Stimulated activated naive CD4-positive, alpha-beta T cell treated with Interleukin-2 at 50 U/mL for 16 hours (primary cell): ENCODE measurements around the gene LIPC.

Source experiments
- DNase-seq: peaks from one replicate; lab custom pipeline; 2025; lab: John Stamatoyannopoulos, UW

Gene LIPC

DNA sequence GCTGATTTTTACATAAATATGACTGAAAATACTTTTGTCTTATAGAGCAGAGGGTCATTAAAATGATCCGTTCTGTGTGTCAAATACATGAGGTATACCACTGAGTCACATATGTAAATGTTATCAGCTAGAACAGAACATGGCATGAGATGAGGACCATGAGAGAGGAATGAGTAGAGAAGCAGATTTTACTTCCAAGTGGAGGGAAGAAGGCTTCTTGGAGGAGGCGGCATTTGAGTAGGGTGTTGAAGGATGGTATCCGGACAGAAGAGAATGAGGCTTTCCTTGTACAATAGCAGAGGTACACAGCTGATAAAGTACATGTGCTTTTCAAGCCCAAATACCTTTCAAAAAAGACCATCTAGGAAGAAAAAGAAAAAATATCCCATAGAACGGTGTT, 4.8 kb downstream of the LIPC start:
- DNase-seq: no peak

DNA sequence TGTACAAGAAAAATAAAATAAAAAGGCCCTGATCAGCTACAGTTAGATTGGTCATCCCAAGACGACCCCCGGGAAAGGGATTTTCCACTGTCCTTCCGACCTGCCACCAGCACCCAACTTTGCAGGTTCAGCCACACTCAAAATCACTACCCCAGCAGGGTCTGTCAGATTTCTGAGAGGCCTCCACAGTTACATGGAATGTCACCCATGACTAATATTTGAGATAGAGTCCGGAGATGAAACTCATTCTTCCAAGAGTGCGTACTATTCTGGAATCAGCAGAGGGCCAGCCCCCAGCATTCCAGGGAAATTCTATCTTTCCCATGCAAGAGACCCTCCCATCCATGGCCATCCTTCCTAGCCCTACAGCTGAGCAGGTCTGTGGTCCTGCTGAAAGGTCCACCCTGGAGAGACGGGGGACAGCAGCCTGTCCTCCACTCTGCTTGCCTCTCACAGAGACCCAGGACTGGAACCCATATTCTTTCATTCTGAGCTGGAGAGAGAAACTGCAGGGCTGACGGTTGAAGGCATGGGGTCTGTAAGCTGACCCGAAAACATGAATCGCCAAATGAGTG, 5.8 kb downstream of the LIPC start:
- DNase-seq: no peak

DNA sequence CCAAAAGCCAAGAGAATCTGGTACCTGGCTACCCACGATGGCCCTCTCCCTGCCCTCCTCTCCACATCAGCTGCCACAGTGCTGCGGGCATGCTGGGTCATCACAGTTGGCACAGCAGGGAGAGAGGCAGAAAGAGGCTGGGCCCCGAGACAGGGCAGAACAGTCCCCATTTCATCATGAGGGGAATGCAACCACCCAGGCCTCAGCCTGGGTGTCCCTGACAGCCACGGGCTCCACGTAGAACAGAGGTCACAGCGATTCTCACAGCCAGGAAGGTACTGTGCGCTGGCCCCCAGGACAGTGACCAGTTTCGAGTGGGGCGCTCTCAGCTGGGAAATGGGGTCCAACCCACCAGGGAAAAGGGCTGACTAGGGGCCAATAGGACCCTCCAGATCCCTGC, 6.3 kb downstream of the LIPC start:
- DNase-seq: no peak

DNA sequence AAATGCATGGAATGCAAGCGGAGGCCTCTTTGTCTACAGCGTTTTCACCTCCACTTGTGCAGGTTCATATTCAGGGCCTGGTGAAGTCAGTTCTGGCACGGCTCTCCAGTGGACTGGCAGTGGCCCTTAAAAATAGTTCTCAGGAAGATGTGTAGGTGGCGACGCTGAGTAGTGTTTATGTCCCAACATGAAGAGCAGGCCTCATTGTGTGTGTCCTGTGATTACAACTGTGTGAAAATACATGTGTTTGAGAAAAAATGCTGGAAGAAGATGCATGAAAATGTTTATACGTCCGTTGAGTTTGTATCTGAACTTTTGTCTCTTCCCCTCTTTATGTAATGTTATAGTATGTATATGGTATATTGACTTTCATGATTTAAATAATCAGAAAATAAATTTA, 7.2 kb downstream of the LIPC start:
- no peak for DNase-seq

DNA sequence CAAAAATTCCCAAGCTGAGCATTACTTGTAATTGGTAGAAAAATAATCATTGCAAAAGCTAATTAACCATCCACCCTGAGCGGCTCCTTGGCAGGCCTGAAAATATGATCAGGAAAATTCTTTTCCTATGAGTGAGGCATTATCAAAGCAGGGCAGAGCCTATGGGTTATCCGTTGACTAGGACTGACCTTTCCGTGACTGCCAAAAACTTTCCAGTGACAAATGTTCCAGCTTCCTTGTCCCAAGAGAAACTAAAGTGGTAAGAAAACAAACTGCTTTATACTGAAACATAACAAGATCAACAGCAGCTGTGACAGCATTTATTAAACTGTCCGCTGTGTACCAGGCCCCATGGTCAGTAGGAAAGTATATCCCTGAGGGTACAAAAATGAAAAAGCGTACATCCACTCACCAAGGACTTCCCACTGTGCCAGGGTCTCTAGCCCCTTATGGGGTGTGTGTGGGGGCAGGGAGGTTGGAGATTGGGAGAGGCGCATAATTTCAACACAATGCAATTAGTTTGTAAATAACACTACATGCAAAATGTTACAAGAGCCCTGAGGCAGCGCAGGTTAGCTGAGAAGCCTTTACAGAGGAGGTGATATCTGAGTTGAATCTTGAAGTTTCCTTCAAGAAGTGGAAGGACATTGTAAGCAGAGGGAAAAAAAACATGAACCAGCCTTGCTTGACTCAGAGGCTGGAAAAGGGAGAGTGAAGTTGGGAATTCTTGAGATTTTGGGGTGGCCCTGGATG, 8.5 kb downstream of the LIPC start:
- DNase-seq: no peak

DNA sequence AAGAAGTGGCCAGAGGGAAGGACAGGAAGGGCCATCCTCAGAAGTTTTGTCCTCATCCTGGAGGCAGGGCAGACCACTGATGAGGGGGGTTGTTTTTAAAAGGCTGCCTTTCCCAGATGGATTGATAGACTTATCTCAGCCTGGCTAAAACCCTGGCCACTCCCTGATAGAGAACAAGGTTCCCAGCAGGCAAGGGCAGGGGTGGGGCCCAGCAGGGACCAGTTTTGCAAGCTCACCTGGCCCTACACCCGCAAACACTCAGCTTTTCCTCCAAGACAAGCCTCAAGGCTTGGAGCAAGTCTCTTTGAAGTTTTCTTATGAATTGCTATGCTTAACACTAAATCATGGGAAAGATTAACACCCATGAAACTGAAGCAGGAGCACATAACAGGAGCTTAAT, 9.1 kb downstream of the LIPC start:
- no peak for DNase-seq

DNA sequence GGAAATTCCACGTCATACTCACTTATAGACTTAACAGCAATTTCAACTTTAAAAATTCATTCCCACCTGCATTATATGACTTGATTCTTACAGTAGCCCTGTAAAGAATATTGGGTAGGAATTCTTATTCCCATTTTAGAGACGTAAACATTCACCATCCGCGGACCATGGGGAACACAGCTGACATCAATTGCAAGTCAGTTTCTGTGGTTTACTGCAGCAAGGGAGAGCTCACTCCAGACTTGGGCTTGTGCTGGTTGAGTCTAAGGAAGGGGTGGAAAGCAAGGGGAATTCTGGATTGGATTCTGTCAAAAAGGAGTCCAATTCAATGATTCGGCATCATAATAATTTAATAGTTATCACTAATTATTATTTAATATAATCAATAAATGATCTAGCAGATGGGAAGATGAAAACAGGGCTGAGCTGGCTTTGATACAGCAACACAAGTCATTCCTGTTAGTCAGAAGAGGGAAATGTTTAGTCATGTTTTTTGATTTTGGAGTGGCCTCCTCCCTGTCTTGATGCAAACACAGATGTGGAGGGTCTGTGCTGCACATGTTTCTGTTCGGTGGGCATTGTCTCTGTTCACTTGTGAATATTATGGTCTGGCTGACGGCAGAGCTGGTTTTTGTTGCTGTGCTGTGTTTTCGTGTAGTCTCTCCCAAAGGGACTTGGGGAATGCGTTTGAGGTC, 9.7 kb downstream of the LIPC start:
- DNase-seq: no peak

DNA sequence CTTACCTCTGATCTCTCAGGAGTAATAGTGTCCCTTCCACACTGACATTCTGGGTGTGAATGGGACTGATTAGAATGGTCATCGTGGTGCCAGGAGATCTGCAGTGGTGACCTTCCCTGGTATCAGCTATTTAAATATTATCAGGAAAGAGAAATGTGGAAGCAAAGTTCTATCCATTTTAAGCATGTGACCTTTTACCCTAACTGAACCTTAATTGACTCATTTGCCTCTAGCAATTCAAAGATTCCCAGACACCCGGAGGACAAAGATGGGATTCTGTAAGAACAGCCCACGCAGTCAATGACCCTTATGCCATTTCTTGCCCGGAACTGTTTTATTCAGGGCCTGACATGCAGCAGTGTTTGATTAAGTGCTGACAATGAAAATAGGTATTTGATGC, 10.3 kb downstream of the LIPC start:
- no peak for DNase-seq

DNA sequence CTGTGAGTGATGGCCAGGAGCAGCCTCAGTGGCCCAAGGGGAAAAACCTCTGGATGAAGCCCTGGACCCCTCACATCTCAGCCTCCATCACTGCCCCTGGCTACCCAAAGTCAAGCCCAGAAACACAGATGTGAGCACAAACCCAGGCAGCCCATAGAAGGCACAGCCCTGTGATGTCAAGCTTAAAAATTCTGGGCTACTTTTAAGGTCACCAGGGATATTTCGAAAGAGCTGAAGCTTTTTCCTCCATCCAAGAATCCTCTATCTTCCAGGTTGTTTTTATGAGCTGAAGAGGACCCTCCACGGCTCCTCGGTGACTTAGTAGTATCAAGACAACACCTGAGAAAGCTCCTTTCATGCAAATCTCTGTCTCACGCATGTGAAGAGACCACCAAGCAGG, 11.5 kb downstream of the LIPC start:
- no peak for DNase-seq

DNA sequence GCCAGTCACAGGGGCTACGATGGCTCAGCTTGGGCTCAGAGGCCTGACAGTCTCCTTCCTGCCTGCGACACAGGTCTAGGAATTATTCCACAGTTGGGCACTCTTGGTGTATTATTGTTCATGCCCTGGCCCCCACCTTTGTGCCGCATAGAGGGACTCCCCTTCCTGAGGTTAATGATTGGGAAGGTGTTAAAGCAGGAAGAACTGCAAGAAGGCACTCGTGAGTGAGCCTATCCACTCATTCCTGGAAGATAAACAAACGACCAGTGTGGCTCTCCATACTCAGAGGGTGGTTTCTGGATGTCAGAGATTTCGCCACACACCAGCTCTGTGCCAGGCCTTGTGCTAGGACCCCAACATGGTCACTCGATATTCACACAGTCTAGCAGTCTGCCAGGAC, 12.3 kb downstream of the LIPC start:
- DNase-seq: no peak

DNA sequence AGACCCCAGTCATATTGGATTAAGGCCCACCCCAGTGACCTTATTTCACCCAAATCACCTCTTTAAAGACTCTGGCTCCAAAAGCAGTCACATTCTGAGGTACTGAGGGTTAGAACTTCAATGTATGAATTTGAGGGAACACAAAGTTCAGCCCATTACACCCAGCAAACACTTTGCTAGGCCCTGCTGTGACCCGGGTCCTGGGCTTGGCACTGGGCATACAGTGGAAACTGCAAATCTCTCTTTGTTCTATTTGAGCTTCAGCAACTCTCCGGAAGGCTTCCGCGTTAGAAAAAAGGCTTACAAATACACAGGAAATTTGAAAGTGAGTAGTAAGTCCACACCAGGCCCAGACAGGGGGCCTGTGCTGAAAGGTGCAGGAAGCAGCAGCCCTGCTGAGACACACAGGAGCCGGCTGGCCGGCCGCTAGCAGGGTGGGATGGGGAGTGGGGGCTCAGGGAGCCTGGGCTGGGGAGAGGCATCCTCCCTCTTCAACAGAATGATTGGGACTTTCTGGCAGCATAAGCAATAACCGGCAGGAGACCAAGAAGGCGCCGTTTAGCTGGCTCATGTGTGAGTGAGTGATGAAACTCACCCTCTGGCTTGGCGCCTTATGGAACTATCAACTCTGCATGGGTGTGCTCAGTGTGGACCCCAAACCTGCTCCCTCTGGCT, 13.0 kb downstream of the LIPC start:
- no peak for DNase-seq

DNA sequence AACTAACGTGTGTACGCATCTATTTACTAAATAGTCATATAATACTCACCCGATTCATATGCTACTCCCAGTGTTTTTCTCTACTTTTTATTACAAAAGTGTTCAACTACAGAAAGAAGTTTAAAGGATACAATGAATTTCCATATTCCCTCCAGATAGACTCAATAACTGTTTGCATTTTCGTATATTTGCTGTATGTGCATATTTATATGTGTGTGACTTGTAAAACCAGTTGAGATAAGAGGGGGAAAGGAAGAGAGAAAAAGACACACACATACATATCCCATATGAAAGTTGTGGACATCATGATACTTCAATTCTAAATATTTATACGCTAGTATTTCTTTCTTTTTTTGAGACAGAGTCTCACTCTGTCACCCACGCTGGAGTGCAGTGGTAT, 14.1 kb downstream of the LIPC start:
- DNase-seq: no peak

DNA sequence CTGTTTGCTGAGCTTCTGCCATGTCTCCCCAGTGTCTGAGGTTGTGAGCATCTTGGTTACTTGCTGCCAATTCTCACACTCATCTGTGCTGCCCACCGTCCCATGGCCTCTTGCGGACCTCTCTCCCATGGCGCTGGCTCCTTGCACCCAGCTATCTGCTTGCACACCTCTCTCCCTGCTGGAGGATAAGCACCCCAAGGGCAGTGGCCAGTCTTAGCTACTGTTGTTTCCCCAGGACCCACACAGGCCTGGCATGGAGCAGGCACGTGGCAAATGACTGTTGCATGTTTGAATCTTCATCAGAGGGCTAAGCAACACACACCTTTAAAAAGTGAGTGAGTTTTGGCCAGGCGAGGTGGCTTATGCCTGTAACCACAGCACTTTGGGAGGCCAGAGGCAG, 14.7 kb downstream of the LIPC start:
- DNase-seq: no peak

DNA sequence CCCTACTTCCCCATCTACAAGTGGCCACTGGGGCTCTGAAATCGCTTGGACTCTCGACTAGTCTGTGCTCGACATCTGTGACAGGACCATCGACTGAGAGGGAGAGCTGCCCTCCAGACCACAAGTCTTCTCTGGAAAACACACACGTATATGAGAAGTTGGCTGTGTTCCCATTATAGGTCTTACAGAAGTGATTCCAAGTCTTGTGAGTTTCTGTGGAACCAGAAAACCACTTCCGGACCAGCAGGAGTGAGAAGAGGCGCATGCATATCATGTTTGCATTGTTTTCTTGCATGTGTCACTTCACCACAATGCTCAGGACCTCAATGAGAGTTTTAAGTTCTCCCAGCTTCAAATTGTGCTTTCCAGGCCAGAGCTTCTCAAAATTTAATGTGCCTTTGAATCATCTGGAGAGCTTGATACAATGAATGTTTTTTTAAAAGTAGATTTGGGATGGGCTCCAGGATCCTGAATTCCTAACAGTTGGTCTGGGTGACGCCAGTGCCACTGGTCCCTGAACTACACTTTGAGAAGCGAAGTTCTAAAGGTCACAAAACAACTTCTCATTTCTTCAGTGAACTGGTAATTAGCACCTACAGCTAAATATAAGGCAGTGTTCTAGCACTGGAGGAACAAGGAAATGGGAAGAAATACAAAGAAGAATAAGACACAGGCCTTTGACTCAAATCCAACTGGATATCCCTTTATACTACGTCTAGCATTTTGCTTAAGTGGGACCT, 15.7 kb downstream of the LIPC start:
- DNase-seq: no peak

DNA sequence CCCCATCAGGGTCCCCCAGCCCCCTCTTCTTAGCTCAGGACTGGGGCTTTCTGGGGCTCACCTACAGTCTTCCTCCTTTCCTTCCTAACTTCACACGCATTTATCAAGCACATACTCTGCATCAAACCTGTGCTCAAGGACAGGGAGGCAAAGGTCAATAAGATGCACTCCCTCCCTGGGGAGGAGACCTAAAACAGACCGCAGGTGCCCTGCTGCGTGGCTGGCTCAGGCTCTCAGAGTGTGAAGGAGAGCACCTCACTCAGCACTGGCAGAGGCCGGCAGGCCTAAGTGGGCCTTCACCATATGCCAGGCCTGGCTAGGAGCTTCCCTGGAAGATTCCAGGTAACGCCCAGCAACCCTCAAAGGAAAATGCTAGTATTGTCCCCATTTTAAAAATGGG, 16.5 kb downstream of the LIPC start:
- DNase-seq: no peak

DNA sequence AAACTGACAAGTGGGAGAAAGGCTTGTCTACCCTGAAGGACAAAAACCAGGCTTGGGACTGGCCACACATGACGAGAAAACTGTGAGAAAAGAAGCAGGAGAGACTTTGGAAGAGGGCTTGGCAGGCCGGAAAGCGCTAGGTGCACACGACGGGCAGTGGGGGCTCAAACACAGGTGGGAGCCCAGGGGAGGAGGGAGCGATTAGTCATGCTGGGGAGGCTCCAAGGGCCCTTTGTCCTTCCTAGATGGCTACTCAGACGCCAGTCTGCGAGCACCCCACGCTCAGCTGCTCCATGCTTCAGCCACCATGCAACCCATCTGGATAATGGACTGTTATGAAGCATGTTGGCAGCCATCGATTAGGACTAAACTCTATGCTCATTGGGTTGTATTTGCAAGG, 17.1 kb downstream of the LIPC start:
- DNase-seq: no peak

DNA sequence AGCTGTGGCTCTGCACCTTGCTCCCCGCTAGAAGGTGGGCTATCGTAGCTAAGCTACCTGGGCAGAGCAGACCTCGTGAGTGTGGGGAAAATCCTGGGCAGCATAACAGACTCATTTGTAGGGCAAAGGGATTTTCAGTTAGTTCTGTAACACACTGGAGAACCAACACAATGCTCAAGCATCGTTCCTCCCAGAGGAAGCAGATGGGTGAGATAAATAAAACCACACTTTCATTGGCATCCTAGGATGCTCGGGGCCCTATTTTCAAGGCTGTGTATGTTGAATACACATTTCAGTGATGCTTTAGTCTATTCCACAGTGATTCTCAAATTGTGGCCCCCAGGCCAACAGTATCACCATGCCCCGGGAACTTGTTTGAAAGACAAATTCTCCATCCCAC, 20.0 kb downstream of the LIPC start:
- no peak for DNase-seq

DNA sequence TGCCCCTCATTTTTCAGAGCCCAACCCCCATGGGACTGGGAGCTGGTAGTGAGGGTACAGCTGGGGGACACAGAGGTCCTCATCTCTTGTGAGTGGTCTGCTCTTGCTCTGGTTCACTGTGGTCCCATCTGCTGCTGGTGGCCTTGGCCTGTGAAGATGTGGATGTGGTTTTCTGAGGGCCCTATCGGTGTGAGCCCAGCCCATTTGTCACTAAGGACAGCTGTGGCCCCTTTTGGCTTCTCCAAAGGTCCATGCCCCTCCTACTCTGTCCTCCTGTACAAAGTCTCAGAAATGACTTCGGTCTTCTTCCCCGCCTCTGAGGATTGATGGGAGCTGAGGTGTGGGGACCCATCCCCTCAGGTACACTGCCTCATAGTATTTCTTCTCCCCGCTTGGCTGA, 21.0 kb downstream of the LIPC start:
- no peak for DNase-seq

DNA sequence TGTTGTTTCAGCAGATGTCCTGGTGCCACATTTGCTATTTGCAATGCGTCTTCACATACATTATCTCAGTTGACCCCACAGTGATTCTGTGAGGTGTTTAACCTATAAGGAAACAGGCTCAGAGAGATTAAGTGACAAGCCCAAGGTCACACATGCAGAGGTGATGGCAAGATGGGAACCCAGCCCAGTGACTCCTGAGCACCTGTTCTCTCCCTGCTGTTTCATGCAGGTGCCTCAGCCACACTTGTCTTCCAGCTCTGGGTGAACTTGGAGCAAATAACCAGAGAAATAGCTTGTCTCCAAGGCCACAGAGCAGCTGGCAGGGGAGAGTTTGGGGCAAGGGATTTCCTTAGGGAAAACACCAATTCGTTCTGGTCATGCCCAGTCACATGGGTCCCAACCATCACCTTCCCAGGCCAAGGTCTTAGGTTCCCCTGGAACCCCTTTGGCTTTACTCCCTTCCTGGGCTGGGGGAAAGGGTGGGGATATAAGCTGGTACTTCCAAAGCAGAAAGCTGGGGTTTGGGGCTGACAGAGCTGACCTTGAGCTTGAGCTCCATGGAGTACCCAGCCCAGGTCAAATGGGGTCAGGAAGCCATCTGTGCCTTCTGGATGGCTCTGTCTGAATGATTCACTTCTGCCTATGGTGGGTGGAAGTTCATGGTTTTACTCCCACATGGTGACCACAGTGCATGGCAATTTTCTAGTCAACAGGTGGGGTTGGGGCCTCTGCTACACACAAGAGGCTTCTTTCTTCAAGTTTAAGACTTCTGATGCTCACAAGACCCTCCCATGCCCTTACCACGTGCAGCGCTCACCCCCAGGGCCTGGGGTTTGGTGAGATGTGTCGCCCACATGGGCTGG, 22.4 kb downstream of the LIPC start:
- peak; percentile 32 for DNase-seq

DNA sequence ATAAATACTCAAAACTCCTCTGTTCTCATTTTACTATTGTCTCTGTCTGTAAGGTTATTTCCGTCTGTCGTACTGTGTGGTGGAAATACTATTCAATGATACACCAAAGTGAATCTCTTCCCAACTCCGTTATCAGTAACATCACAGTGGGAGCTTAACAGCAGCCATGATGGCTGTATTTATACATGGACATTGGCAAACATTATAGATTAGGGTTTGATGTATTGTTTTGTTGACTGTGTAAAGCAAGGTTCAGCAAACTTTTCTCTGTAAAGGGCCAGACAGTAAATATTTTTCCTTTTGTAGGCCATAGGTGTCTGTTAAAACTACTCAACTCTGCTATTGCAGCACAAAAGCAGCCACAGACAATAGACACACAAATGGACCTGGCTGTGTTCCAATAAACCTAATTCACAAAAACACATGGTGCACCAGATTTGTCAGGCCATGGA, 23.2 kb downstream of the LIPC start:
- DNase-seq: no peak

DNA sequence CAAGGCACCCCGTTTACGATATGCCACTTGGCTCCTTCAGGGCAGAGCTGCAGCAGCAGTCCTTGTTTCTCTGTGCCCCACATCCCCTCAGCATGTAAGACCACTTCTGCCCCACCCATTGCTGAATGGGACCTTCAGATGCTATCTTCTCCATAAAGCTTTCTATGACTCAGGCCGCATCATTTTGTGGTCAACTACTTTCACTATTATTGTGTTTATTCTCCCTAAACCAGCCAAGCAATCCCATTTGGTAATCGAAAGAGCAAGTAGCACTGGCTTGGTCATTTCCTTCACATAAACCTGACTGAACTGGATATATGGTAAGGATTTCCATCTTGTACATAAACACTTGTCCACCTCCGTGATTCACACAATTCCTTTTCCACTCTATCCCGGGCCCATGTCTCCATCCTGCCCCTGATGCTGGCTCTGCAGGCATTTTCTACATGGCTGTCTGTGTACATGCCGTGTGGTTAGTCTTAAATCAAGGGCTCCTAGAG, 25.7 kb downstream of the LIPC start:
- DNase-seq: no peak
